Testis (tissue), 3 donors: ENCODE data around the gene MOB3B. TPM values are rescaled to one million over a fixed set of nuclear protein-coding genes. Genes with fewer than 3 reads are reported as not detected.

Experiments
- DNase-seq: peaks from one replicate; pipeline ENCODE4 v3.0.0-alpha.2; 2019
- H3K27ac ChIP-seq, 2 donors: fragments of 200-600 bp; sonication (generic); one replicate each; pipeline ENCODE4 v1.5.1; 2019
- H3K27me3 ChIP-seq: fragments of 200-600 bp; sonication (generic); one replicate; pipeline ENCODE4 v1.5.1; 2019
- H3K36me3 ChIP-seq: fragments of 200-600 bp; sonication (generic); one replicate; pipeline ENCODE4 v1.5.1; 2017; ENCODE audit warnings: low read depth; ENCODE audit errors: missing control alignments
- H3K4me1 ChIP-seq: fragments of 200-600 bp; sonication (generic); one replicate; pipeline ENCODE4 v1.5.1; 2019
- H3K4me3 ChIP-seq, 2 donors: fragments of 200-600 bp; sonication (generic); one replicate each; pipeline ENCODE4 v1.5.1; 2017 to 2019
- H3K9me3 ChIP-seq: fragments of 200-600 bp; sonication (generic); one replicate; pipeline ENCODE4 v1.5.1; 2017
- CTCF ChIP-seq, 3 experiments: fragments of 450-650 bp in 2 of 3; fragments of 200-600 bp in 1 of 3; sonication (generic) in 1 of 3; IDR thresholded peaks; one replicate each; pipeline ENCODE4 v1.5.1; 2016 to 2019; ENCODE audit warnings: antibody characterized with exemption in 3 of 3, mild to moderate bottlenecking in 2 of 3, moderate library complexity in 1 of 3
- POLR2A ChIP-seq: fragments of 450-650 bp; IDR thresholded peaks from one replicate; pipeline ENCODE4 v1.6.1; 2017; ENCODE audit warnings: antibody characterized with exemption, mild to moderate bottlenecking, moderate library complexity
- WGBS, 2 donors: methylation state at CpG; one replicate each; pipeline ENCODE4 v1.1.5; 2018; 5-methylcytosine and 5-hydroxymethylcytosine counted together
- intact Hi-C: fragments of 100-400 bp; cut with DNase I; formaldehyde crosslinking; loops from one replicate; pipeline ENCODE4 v1.15.1; 2023; ENCODE audit warnings: low total_unique reads
- polyA plus RNA-seq: library from polyadenylated mRNA; stranded (reverse); fragments of 350-450 nt; fragmentation: Illumina TruSeq; extraction: RNeasy Lipid Tissue Mini Kit (QIAGEN cat#74804); gene quantifications from one replicate; pipeline ENCODE4 v1.2.3, GENCODE V29; 2014; ENCODE audit warnings: low read depth, low replicate concordance; ENCODE audit not compliant: insufficient read depth
- total RNA-seq, 2 donors: library from RNA; depleted of rRNA; stranded (reverse); fragments of >200 nt; gene quantifications; one replicate each; pipeline ENCODE4 v1.2.3, GENCODE V29; 2016

Gene MOB3B
- total and polyA plus RNA-seq, 3 donors from 2014 or later: 9.1 to 23.2 (median 17.5) TPM

GRCh38 chr9:27328483-27328882, 201.1 kb downstream of the MOB3B start:
- no peaks in the 10 kb centered on the region for H3K27me3 ChIP-seq
- intact Hi-C loops: no loop called here
- H3K9me3 ChIP-seq: no peaks in the 10 kb centered on the region
- 64 to 68% methylated on average over 3 of the region's 3 CpGs for WGBS, 2 donors
- no peaks in the 10 kb centered on the region for H3K36me3 ChIP-seq
- peaks cover 3% of the 10 kb centered on the region for H3K4me1 ChIP-seq
- TF ChIP-seq POLR2A: no peak
- TF ChIP-seq CTCF (IDR thresholded peaks at IDR 0.05): no peak
- no peak overlapping the region for H3K4me3 ChIP-seq
- DNase-seq: no peak
- no peak overlapping the region for H3K27ac ChIP-seq

GRCh38 chr9:27311184-27311583, 218.4 kb downstream of the MOB3B start:
- H3K27ac ChIP-seq: no peak overlapping the region
- no peak for DNase-seq
- H3K4me3 ChIP-seq: no peak overlapping the region
- no peaks in the 10 kb centered on the region for H3K9me3 ChIP-seq
- intact Hi-C loops: no loop called here
- 83% methylated on average over 2 of the region's 2 CpGs for WGBS, 2 donors
- H3K36me3 ChIP-seq: no peaks in the 10 kb centered on the region
- H3K4me1 ChIP-seq: no peaks in the 10 kb centered on the region
- no peak for TF ChIP-seq POLR2A
- no peak for TF ChIP-seq CTCF (IDR thresholded peaks at IDR 0.05)
- H3K27me3 ChIP-seq: no peaks in the 10 kb centered on the region

GRCh38 chr9:27310582-27310981, 219.0 kb downstream of the MOB3B start:
- intact Hi-C loops: no loop called here
- DNase-seq: no peak
- H3K36me3 ChIP-seq: no peaks in the 10 kb centered on the region
- H3K27ac ChIP-seq: no peak overlapping the region
- 59 to 64% methylated on average over 2 of the region's 2 CpGs for WGBS, 2 donors
- H3K4me1 ChIP-seq: no peaks in the 10 kb centered on the region
- H3K27me3 ChIP-seq: no peaks in the 10 kb centered on the region
- H3K9me3 ChIP-seq: no peaks in the 10 kb centered on the region
- H3K4me3 ChIP-seq: no peak overlapping the region
- TF ChIP-seq CTCF (IDR thresholded peaks at IDR 0.05): no peak
- no peak for TF ChIP-seq POLR2A

- H3K27me3 ChIP-seq: no peaks in the 10 kb centered on the region
- DNase-seq: no peak
- TF ChIP-seq CTCF (IDR thresholded peaks at IDR 0.05) (no peak), POLR2A (no peak)
- no peaks in the 10 kb centered on the region for H3K4me1 ChIP-seq
- 87 to 95% methylated on average over 4 of the region's 4 CpGs for WGBS, 2 donors
- intact Hi-C loops: no loop called here
- no peak overlapping the region for H3K27ac ChIP-seq
- H3K36me3 ChIP-seq: no peaks in the 10 kb centered on the region
- no peak overlapping the region for H3K4me3 ChIP-seq
- H3K9me3 ChIP-seq: no peaks in the 10 kb centered on the region
Observed at GRCh38 chr9:27308691-27309390, 220.8 kb downstream of the MOB3B start.

- intact Hi-C loops: no loop called here
- WGBS, 2 donors: 37 to 60% methylated on average over 1 of the region's 1 CpG
Observed at GRCh38 chr9:27304521-27304920, 225.1 kb downstream of the MOB3B start.

More at GRCh38 chr9:27304521-27304920, 225.1 kb downstream of the MOB3B start:
- H3K4me1 ChIP-seq: no peaks in the 10 kb centered on the region
- no peaks in the 10 kb centered on the region for H3K36me3 ChIP-seq
- no peak for DNase-seq
- H3K4me3 ChIP-seq: no peak overlapping the region
- no peaks in the 10 kb centered on the region for H3K9me3 ChIP-seq
- no peaks in the 10 kb centered on the region for H3K27me3 ChIP-seq
- TF ChIP-seq CTCF (IDR thresholded peaks at IDR 0.05) (no peak), POLR2A (no peak)
- no peak overlapping the region for H3K27ac ChIP-seq
